ENCODE data around the gene COG5. TPM values are rescaled to one million over a fixed set of nuclear protein-coding genes. Genes with fewer than 3 reads are reported as not detected.

COG5 gene
- total and polyA plus RNA-seq, 4 donors, result 4.1 to 27.1 (median 8.4) TPM

DNA sequence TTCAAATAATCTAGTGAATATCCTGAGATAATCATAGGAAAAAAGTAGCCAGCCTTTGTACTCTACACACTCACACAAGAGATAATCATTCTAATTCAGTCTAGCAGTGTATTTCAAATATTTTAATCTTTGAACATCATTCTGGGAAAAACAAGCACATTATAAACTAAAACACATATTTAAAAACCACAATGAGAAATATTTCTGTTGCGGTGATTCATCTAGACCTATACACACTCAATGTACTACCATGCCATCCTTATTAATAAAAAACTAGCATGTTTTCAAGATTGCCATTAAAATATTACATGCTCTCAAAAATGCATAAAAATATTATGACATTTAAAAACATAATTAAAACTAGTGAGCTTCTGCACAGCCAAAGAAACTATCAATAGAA is 11.8 kb downstream of the COG5 start:
- TF ChIP-seq FOXA2 (IDR thresholded peaks at IDR 0.05) (no peak), MAX (IDR thresholded peaks at IDR 0.05) (no peak), RXRA (IDR thresholded peaks at IDR 0.05) (no peak), RAD21 (IDR thresholded peaks at IDR 0.05) (no peak)
- no peak for DNase-seq (ENCODE audit: low spot score)
- H3K36me3 ChIP-seq (ENCODE audit: control insufficient read depth in 4 of 4, insufficient read depth in 3 of 4, low read depth in 1 of 4, low read length in 3 of 4), result peaks cover 1 to 19% (median 15%) of the 10 kb centered on the region in 4 donors
- no peak overlapping the region for H3K4me3 ChIP-seq (ENCODE audit: low read depth in 1 of 3, low read length in 3 of 3)
- H3K9me3 ChIP-seq (ENCODE audit: control insufficient read depth in 4 of 4, low read length in 3 of 4), result no peaks in the 10 kb centered on the region
- WGBS, result 99% methylated on average over 1 of the region's 1 CpG
- H3K27ac ChIP-seq (ENCODE audit: low read depth in 1 of 2, low read length in 2 of 2), result no peak overlapping the region
- H3K9ac ChIP-seq (ENCODE audit: low read depth in 1 of 2, low read length in 2 of 2), result no peak overlapping the region
- no peaks in the 10 kb centered on the region for H3K4me1 ChIP-seq (ENCODE audit: control insufficient read depth in 4 of 4, insufficient read depth in 4 of 4, low read length in 3 of 4)
- H3K27me3 ChIP-seq (ENCODE audit: control insufficient read depth in 4 of 4, insufficient read depth in 4 of 4, low read length in 3 of 4), result no peaks in the 10 kb centered on the region

DNA sequence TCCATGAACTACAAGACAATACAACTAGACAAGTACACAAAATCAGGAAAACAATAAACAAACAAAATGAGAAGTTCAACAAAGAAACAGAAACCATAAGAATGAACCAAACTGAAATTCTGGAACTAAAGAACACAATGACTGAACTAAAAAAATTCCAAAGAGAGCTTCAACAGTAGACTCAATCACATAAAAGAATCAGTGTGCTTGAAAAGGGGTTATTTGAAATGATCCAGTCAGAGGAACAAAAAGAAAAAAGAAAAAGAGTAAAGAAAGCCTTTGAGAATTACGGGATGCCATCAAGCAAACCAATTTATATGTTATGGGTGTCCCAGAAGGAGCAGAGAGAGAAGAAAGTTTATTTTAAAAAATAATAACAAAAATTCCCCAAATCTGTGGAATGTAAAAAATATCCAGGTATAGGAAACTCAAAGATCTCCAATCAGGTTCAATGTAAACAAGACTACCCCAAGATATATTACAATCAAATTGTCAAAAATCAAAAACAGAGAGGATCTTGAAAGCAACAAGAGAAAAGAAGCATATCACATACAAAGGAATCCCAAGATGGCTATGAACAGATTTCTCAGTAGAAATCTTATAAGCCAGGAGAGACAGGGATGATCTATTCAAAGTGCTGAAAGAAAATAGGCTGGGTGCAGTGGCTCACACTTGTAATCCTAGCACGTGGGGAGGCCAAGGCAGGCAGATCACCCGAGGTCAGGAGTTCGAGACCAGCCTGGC is 18.7 kb downstream of the COG5 start:
- Histone ChIP-seq H3K27me3 (ENCODE audit: control insufficient read depth in 4 of 4, insufficient read depth in 4 of 4, low read length in 3 of 4) (no peaks in the 10 kb centered on the region), H3K9me3 (ENCODE audit: control insufficient read depth in 4 of 4, low read length in 3 of 4) (no peaks in the 10 kb centered on the region), H3K9ac (ENCODE audit: low read depth in 1 of 2, low read length in 2 of 2) (no peak overlapping the region), H3K27ac (ENCODE audit: low read depth in 1 of 2, low read length in 2 of 2) (no peak overlapping the region), H3K4me3 (ENCODE audit: low read depth in 1 of 3, low read length in 3 of 3) (no peak overlapping the region), H3K36me3 (ENCODE audit: control insufficient read depth in 4 of 4, insufficient read depth in 3 of 4, low read depth in 1 of 4, low read length in 3 of 4) (peaks cover 2 to 13% (median 4%) of the 10 kb centered on the region in 4 donors), H3K4me1 (ENCODE audit: control insufficient read depth in 4 of 4, insufficient read depth in 4 of 4, low read length in 3 of 4) (no peaks in the 10 kb centered on the region)
- TF ChIP-seq CTCF (IDR thresholded peaks at IDR 0.05; ENCODE audit: low read depth, low read length, missing input control) (no peak), MAX (IDR thresholded peaks at IDR 0.05) (no peak), NR2F2 (IDR thresholded peaks at IDR 0.05) (no peak), FOXA2 (IDR thresholded peaks at IDR 0.05) (no peak), RAD21 (IDR thresholded peaks at IDR 0.05) (no peak), HNF4G (IDR thresholded peaks at IDR 0.05) (no peak), TAF1 (conservative IDR thresholded peaks at IDR 0.05) (no peak), YY1 (IDR thresholded peaks at IDR 0.05) (no peak), ATF3 (IDR thresholded peaks at IDR 0.05) (no peak), GABPA (IDR thresholded peaks at IDR 0.05 in 1 of 2, conservative IDR thresholded peaks at IDR 0.05 in 1 of 2) (no peak), SP1 (IDR thresholded peaks at IDR 0.05) (no peak), HNF4A (conservative IDR thresholded peaks at IDR 0.05) (no peak)
- TF ChIP-seq, protein P1, sequence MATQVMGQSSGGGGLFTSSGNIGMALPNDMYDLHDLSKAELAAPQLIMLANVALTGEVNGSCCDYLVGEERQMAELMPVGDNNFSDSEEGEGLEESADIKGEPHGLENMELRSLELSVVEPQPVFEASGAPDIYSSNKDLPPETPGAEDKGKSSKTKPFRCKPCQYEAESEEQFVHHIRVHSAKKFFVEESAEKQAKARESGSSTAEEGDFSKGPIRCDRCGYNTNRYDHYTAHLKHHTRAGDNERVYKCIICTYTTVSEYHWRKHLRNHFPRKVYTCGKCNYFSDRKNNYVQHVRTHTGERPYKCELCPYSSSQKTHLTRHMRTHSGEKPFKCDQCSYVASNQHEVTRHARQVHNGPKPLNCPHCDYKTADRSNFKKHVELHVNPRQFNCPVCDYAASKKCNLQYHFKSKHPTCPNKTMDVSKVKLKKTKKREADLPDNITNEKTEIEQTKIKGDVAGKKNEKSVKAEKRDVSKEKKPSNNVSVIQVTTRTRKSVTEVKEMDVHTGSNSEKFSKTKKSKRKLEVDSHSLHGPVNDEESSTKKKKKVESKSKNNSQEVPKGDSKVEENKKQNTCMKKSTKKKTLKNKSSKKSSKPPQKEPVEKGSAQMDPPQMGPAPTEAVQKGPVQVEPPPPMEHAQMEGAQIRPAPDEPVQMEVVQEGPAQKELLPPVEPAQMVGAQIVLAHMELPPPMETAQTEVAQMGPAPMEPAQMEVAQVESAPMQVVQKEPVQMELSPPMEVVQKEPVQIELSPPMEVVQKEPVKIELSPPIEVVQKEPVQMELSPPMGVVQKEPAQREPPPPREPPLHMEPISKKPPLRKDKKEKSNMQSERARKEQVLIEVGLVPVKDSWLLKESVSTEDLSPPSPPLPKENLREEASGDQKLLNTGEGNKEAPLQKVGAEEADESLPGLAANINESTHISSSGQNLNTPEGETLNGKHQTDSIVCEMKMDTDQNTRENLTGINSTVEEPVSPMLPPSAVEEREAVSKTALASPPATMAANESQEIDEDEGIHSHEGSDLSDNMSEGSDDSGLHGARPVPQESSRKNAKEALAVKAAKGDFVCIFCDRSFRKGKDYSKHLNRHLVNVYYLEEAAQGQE (IDR thresholded peaks at IDR 0.05), result no peak
- TF ChIP-seq, protein P2, sequence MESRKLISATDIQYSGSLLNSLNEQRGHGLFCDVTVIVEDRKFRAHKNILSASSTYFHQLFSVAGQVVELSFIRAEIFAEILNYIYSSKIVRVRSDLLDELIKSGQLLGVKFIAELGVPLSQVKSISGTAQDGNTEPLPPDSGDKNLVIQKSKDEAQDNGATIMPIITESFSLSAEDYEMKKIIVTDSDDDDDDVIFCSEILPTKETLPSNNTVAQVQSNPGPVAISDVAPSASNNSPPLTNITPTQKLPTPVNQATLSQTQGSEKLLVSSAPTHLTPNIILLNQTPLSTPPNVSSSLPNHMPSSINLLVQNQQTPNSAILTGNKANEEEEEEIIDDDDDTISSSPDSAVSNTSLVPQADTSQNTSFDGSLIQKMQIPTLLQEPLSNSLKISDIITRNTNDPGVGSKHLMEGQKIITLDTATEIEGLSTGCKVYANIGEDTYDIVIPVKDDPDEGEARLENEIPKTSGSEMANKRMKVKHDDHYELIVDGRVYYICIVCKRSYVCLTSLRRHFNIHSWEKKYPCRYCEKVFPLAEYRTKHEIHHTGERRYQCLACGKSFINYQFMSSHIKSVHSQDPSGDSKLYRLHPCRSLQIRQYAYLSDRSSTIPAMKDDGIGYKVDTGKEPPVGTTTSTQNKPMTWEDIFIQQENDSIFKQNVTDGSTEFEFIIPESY (IDR thresholded peaks at IDR 0.05), result no peak
- WGBS, result 97% methylated on average over 4 of the region's 4 CpGs
- no peak for DNase-seq (ENCODE audit: low spot score)
